Mammary epithelial cell (primary cell): ENCODE data around the gene GPR39.

ENCODE experiments used
- EZH2 ChIP-seq: IDR thresholded peaks from 2 replicates; pipeline ENCODE4 v1.6.1; 2012; ENCODE audit warnings: low read length, inconsistent platforms, borderline replicate concordance
- TF ChIP-seq, protein P1 (sequence below), 2 donors: IDR thresholded peaks in 1 of 2; conservative IDR thresholded peaks in 1 of 2; 2 replicates each; pipeline ENCODE4 v1.5.1; 2011 to 2012; ENCODE audit warnings: inconsistent platforms in 2 of 2, low read length in 2 of 2, mild to moderate bottlenecking in 2 of 2, control low read depth in 1 of 2, low read depth in 1 of 2; ENCODE audit not compliant: insufficient read depth in 1 of 2; ENCODE audit errors: extremely low read depth in 1 of 2

DNA sequence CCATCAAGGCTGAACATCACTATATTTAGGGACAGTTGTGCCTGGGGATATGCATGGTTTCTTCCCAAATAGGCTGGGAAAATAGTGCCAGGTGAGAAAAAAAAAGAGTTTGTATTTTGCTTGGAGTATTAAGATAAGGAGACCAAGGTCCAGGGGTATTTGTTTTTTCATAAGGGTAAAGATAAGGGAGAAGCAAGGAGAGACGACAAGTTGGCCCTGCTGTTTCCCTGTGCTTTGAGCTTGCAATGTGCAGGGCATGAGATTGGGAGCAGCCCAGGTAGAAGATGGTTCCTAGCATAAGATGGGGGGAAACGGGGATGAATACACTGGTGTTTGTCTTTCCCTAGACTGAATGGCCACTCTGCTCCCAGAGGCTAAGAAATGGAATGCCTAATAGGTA, 8.8 kb upstream of the GPR39 start:
- TF ChIP-seq, protein P1, sequence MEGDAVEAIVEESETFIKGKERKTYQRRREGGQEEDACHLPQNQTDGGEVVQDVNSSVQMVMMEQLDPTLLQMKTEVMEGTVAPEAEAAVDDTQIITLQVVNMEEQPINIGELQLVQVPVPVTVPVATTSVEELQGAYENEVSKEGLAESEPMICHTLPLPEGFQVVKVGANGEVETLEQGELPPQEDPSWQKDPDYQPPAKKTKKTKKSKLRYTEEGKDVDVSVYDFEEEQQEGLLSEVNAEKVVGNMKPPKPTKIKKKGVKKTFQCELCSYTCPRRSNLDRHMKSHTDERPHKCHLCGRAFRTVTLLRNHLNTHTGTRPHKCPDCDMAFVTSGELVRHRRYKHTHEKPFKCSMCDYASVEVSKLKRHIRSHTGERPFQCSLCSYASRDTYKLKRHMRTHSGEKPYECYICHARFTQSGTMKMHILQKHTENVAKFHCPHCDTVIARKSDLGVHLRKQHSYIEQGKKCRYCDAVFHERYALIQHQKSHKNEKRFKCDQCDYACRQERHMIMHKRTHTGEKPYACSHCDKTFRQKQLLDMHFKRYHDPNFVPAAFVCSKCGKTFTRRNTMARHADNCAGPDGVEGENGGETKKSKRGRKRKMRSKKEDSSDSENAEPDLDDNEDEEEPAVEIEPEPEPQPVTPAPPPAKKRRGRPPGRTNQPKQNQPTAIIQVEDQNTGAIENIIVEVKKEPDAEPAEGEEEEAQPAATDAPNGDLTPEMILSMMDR (conservative IDR thresholded peaks at IDR 0.05 in 1 of 2, IDR thresholded peaks at IDR 0.05 in 1 of 2; ENCODE audit: extremely low read depth in 1 of 2, insufficient read depth in 1 of 2, low read depth in 1 of 2, low read length in 2 of 2) = no peak
- no peak for TF ChIP-seq EZH2
